ENCODE data around the gene NUP35.

DNA sequence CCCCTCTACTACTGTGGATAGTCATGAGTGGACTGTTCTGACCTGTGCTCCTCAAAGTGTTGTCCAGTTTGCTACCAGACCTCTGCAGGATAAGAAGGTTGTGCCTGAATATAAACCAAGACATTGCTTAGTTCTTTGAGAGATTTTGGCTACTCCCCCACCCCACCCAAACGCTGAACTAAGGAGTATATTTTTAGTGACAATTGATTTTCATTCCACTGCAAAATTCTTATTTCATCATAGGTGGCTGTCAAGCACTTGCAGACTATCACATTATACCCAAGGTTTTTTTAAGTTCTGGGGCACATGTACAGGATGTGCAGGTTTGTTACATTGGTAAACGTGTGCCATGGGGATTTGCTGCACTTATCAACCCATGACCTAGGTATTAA is 32.3 kb upstream of the NUP35 start:
- TF ChIP-seq, protein P1, sequence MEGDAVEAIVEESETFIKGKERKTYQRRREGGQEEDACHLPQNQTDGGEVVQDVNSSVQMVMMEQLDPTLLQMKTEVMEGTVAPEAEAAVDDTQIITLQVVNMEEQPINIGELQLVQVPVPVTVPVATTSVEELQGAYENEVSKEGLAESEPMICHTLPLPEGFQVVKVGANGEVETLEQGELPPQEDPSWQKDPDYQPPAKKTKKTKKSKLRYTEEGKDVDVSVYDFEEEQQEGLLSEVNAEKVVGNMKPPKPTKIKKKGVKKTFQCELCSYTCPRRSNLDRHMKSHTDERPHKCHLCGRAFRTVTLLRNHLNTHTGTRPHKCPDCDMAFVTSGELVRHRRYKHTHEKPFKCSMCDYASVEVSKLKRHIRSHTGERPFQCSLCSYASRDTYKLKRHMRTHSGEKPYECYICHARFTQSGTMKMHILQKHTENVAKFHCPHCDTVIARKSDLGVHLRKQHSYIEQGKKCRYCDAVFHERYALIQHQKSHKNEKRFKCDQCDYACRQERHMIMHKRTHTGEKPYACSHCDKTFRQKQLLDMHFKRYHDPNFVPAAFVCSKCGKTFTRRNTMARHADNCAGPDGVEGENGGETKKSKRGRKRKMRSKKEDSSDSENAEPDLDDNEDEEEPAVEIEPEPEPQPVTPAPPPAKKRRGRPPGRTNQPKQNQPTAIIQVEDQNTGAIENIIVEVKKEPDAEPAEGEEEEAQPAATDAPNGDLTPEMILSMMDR (conservative IDR thresholded peaks at IDR 0.05; ENCODE audit: low read length): no peak
- no peak for TF ChIP-seq EZH2phosphoT487 (IDR thresholded peaks at IDR 0.05; ENCODE audit: borderline replicate concordance, low read depth, low read length)
